Mesendoderm (in vitro differentiated cells): ENCODE measurements around the gene CYTH1.

Source experiments
- DNase-seq: peaks from one replicate; pipeline ENCODE4 v3.0.0; 2013
- H2AK5ac ChIP-seq: 2 replicates; pipeline ENCODE4 v1.6.1; 2013; ENCODE audit warnings: low read length, inconsistent platforms
- H2BK120ac ChIP-seq: 2 replicates; pipeline ENCODE4 v1.6.1; 2013; ENCODE audit warnings: low read depth, mild to moderate bottlenecking, low read length, moderate library complexity, mixed read lengths
- H2BK15ac ChIP-seq: replicated peaks from 2 replicates; pipeline ENCODE4 v1.6.1; 2013; ENCODE audit warnings: low read depth, mild to moderate bottlenecking, moderate library complexity
- H2BK5ac ChIP-seq: 2 replicates; pipeline ENCODE4 v1.6.1; 2013; ENCODE audit warnings: low read length, inconsistent platforms
- H3K18ac ChIP-seq: 2 replicates; pipeline ENCODE4 v1.6.1; 2013; ENCODE audit warnings: mild to moderate bottlenecking, low read length, mixed read lengths
- H3K23ac ChIP-seq: one replicate; pipeline ENCODE4 v1.6.1; 2013; ENCODE audit warnings: low read length
- H3K27ac ChIP-seq: 2 replicates; pipeline ENCODE4 v1.5.1; 2013; ENCODE audit warnings: low read depth, mild to moderate bottlenecking, inconsistent platforms, low read length, moderate library complexity
- H3K27me3 ChIP-seq: 2 replicates; pipeline ENCODE4 v1.6.1; 2013; ENCODE audit warnings: low read length, control low read depth, mild to moderate bottlenecking, inconsistent platforms; ENCODE audit not compliant: insufficient read depth, poor library complexity
- H3K36me3 ChIP-seq: 2 replicates; pipeline ENCODE4 v1.6.1; 2013; ENCODE audit warnings: low read length, inconsistent platforms; ENCODE audit not compliant: control insufficient read depth, insufficient read depth
- H3K4ac ChIP-seq: one replicate; pipeline ENCODE4 v1.6.1; 2013; ENCODE audit warnings: low read depth, mild to moderate bottlenecking, low read length, moderate library complexity
- H3K4me1 ChIP-seq: 2 replicates; pipeline ENCODE4 v1.6.1; 2013; ENCODE audit warnings: low read depth, low read length, inconsistent platforms; ENCODE audit not compliant: control insufficient read depth
- H3K4me2 ChIP-seq: 2 replicates; pipeline ENCODE4 v1.6.1; 2013; ENCODE audit warnings: low read length
- H3K4me3 ChIP-seq: 2 replicates; pipeline ENCODE4 v1.5.1; 2013; ENCODE audit warnings: mild to moderate bottlenecking, low read length
- H3K56ac ChIP-seq: one replicate; pipeline ENCODE4 v1.6.1; 2013; ENCODE audit warnings: low read length
- H3K79me1 ChIP-seq: 2 replicates; pipeline ENCODE4 v1.6.1; 2013; ENCODE audit warnings: low read length, inconsistent platforms
- H3K79me2 ChIP-seq: 2 replicates; pipeline ENCODE4 v1.6.1; 2013; ENCODE audit warnings: mild to moderate bottlenecking, low read length; ENCODE audit not compliant: control insufficient read depth, insufficient read depth
- H3K9ac ChIP-seq: 2 replicates; pipeline ENCODE4 v1.6.1; 2013; ENCODE audit warnings: low read length, inconsistent platforms
- H4K5ac ChIP-seq: one replicate; pipeline ENCODE4 v1.6.1; 2013; ENCODE audit warnings: low read length
- H4K8ac ChIP-seq: one replicate; pipeline ENCODE4 v1.6.1; 2013; ENCODE audit warnings: low read depth, mild to moderate bottlenecking, control low read depth, low read length, moderate library complexity
- WGBS: extraction: QIAGEN DNeasy Blood & Tissue Kit; methylation state at CpG from one replicate; pipeline ENCODE4 v1.1.7; 2013; ENCODE audit warnings: low lambda C conversion rate, missing lambda C conversion rate; ENCODE audit not compliant: insufficient coverage; ENCODE audit errors: extremely low coverage; 5-methylcytosine and 5-hydroxymethylcytosine counted together

Gene CYTH1

DNA sequence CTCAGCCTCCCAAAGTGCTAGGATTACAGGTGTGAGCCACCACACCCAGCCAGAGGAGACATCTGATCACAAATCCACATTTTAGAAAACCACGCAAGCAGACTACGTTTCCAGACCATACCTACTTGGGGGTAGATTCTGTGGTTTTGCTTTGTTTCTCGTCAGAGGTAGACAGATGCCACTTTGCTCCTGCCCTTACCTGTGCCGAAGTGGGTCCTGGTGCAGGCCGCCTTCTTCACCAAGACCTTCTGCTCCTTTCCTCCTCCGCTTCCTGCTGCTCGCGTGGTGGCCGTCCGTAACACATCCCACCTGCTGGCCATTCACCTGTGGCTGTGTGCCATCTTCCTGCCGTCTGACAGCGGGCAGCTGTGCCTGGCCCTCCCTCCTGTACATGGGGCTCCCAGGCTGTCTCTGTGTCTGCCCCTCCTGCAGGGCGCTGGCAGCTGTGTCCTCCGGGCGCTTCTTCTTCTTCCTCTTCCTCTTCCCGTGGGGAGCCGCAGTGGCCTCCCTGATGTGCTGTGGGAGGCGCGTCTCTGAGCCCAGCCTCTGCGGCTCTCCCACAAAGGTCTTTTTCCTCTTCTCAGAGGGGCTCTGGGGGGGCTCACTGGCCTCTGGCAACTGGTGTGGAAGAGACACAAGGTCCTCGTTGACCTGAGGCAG, 21.2 kb upstream of the CYTH1 start:
- peaks cover 5% of the 10 kb centered on the region for H3K79me1 ChIP-seq
- H2BK120ac ChIP-seq: no peak overlapping the region
- no peak overlapping the region for H3K18ac ChIP-seq
- H3K36me3 ChIP-seq: peaks cover 19% of the 10 kb centered on the region
- H2AK5ac ChIP-seq: no peak overlapping the region
- H3K27me3 ChIP-seq: no peaks in the 10 kb centered on the region
- no peaks in the 10 kb centered on the region for H3K4me1 ChIP-seq
- H3K23ac ChIP-seq: no peak overlapping the region
- no peak overlapping the region for H3K4ac ChIP-seq
- no peak overlapping the region for H3K9ac ChIP-seq
- no peaks in the 10 kb centered on the region for H3K79me2 ChIP-seq
- H3K56ac ChIP-seq: no peak overlapping the region
- no peak overlapping the region for H4K8ac ChIP-seq
- H3K4me3 ChIP-seq: no peak overlapping the region
- no peak overlapping the region for H3K4me2 ChIP-seq
- H2BK5ac ChIP-seq: no peak overlapping the region
- no peak overlapping the region for H3K27ac ChIP-seq
- DNase-seq: no peak
- no peak overlapping the region for H4K5ac ChIP-seq
- WGBS: no CpG with 5 or more reads among the region's 21 CpGs
- H2BK15ac ChIP-seq: no peak overlapping the region

DNA sequence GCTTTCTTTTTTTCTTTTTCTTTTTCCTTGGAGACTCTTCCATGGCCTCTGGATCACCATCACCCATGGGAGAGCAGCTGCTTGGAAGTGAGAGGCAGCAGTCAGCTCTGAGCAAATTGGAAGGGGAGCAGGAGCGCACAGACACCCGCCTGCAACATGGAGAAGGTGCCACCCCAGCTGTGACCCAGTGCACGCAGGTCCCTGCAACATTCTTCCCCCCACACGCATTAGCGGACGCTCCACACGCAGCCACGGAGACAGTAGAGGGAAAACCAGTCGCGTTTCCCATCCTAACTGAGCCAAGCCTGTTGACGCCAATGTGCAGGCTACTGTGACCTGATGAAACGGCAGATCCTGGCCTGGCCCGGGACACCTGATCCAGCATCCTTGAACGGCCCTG, 20.4 kb upstream of the CYTH1 start:
- no peak overlapping the region for H3K56ac ChIP-seq
- H2AK5ac ChIP-seq: no peak overlapping the region
- no peak overlapping the region for H4K8ac ChIP-seq
- peaks cover 26% of the 10 kb centered on the region for H3K36me3 ChIP-seq
- H3K9ac ChIP-seq: no peak overlapping the region
- H3K27me3 ChIP-seq: no peaks in the 10 kb centered on the region
- no peak for DNase-seq
- H3K23ac ChIP-seq: no peak overlapping the region
- no peak overlapping the region for H3K4ac ChIP-seq
- no peaks in the 10 kb centered on the region for H3K79me2 ChIP-seq
- H3K4me1 ChIP-seq: no peaks in the 10 kb centered on the region
- peaks cover 5% of the 10 kb centered on the region for H3K79me1 ChIP-seq
- H3K4me2 ChIP-seq: no peak overlapping the region
- H3K18ac ChIP-seq: no peak overlapping the region
- no CpG with 5 or more reads among the region's 14 CpGs for WGBS
- no peak overlapping the region for H4K5ac ChIP-seq
- no peak overlapping the region for H2BK15ac ChIP-seq
- H3K27ac ChIP-seq: no peak overlapping the region
- H3K4me3 ChIP-seq: no peak overlapping the region
- no peak overlapping the region for H2BK120ac ChIP-seq
- H2BK5ac ChIP-seq: no peak overlapping the region

DNA sequence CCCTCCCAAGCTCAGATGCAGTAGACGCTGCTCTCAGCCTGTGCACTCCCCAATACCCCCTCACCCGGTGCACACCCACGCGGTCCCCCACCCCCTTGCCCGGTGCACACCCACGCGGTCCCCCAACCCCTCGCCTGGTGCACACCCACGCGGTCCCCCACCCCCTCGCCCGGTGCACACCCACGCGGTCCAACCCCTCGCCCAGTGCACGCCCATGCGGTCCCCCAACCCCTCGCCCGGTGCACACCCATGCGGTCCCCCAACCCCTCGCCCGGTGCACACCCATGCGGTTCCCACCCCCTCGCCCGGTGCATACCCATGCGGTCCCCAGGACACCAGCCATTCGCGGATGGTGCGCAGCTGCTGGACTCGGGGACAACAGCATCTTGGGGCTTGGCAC, 19.9 kb upstream of the CYTH1 start:
- H3K4me2 ChIP-seq: no peak overlapping the region
- no peak overlapping the region for H2BK15ac ChIP-seq
- DNase-seq: no peak
- H4K8ac ChIP-seq: no peak overlapping the region
- no peak overlapping the region for H3K4ac ChIP-seq
- H3K23ac ChIP-seq: no peak overlapping the region
- H3K56ac ChIP-seq: no peak overlapping the region
- no CpG with 5 or more reads among the region's 30 CpGs for WGBS
- H3K4me1 ChIP-seq: no peaks in the 10 kb centered on the region
- no peak overlapping the region for H3K27ac ChIP-seq
- H2AK5ac ChIP-seq: no peak overlapping the region
- H3K79me1 ChIP-seq: peaks cover 5% of the 10 kb centered on the region
- peaks cover 26% of the 10 kb centered on the region for H3K36me3 ChIP-seq
- no peak overlapping the region for H2BK5ac ChIP-seq
- no peak overlapping the region for H3K18ac ChIP-seq
- H2BK120ac ChIP-seq: no peak overlapping the region
- H3K79me2 ChIP-seq: no peaks in the 10 kb centered on the region
- H3K4me3 ChIP-seq: no peak overlapping the region
- no peaks in the 10 kb centered on the region for H3K27me3 ChIP-seq
- H4K5ac ChIP-seq: no peak overlapping the region
- H3K9ac ChIP-seq: no peak overlapping the region

GRCh38 chr17:78800132-78800931, 18.3 kb upstream of the CYTH1 start:
- Histone ChIP-seq H4K8ac (no peak overlapping the region), H3K79me2 (no peaks in the 10 kb centered on the region), H2BK120ac (no peak overlapping the region), H3K36me3 (peaks cover 26% of the 10 kb centered on the region), H3K18ac (no peak overlapping the region), H3K4me2 (no peak overlapping the region), H2BK15ac (no peak overlapping the region), H4K5ac (no peak overlapping the region), H3K27me3 (no peaks in the 10 kb centered on the region), H2BK5ac (no peak overlapping the region), H3K79me1 (peaks cover 3% of the 10 kb centered on the region), H2AK5ac (no peak overlapping the region), H3K27ac (peak overlapping the region; percentile 5), H3K56ac (no peak overlapping the region), H3K23ac (no peak overlapping the region), H3K4me1 (no peaks in the 10 kb centered on the region), H3K9ac (no peak overlapping the region), H3K4me3 (no peak overlapping the region), H3K4ac (no peak overlapping the region)
- no CpG with 5 or more reads among the region's 18 CpGs for WGBS
- no peak for DNase-seq

DNA sequence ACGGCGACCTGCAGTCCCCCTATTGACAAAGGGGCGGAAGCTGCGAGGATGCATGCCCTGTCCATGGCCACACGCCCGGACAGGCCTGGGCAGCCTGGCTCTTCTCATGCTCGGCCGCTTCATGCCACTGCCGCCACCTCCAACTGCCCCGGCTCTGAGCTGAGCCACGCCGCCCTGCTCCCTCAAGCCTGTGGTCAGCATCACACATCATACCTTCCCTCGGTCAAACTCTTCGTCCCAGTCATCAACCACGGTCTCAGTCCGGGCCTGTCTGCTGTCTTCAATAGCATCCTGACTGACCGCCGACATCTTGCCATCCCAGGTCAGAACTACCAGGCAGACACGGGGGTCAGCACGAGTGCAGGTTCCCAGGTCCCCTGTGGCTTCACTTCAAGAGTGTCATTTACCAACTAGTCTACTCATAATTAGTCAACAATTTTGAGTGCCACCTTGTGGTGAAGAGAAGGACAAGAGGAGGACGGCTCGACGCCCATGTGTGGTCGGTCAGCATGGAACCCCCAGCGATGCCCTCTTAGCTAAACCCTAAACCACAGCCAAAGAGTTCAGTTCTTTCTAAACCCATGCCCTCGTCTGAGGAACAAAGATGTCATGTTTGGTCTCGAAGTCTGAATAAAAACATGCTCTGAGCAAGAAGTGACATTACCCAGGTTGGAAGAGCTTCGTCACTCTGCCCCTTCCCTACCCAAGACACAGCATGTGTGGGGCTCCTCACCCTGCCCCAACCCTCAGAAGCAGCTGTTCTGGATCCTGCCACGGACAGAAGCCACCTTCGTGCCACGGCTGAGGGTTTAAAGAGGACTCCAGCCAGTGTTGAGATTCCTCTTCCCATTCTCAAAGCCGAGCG, 16.9 kb upstream of the CYTH1 start:
- Histone ChIP-seq H2AK5ac (no peak overlapping the region), H3K56ac (no peak overlapping the region), H3K36me3 (peaks cover 24% of the 10 kb centered on the region), H2BK5ac (no peak overlapping the region), H2BK120ac (no peak overlapping the region), H3K27ac (no peak overlapping the region), H4K5ac (no peak overlapping the region), H3K27me3 (no peaks in the 10 kb centered on the region), H3K4ac (no peak overlapping the region), H3K79me1 (peaks cover 3% of the 10 kb centered on the region), H4K8ac (no peak overlapping the region), H2BK15ac (no peak overlapping the region), H3K4me2 (no peak overlapping the region), H3K23ac (no peak overlapping the region), H3K18ac (no peak overlapping the region), H3K4me1 (no peaks in the 10 kb centered on the region), H3K4me3 (no peak overlapping the region), H3K9ac (no peak overlapping the region), H3K79me2 (no peaks in the 10 kb centered on the region)
- no CpG with 5 or more reads among the region's 33 CpGs for WGBS
- DNase-seq: peak; percentile 31
